Cortex of kidney (tissue), 1 donor: ENCODE results near the gene PRPSAP1.
"Not testable (repeated sequence)": the region's sequence is repeated elsewhere in the genome, so short reads cannot be mapped to it uniquely, and the experiment has no call there.

Experiments used
- DNase-seq: peaks from one replicate; lab custom pipeline; 2025; lab: John Stamatoyannopoulos, UW

The PRPSAP1 gene

DNA sequence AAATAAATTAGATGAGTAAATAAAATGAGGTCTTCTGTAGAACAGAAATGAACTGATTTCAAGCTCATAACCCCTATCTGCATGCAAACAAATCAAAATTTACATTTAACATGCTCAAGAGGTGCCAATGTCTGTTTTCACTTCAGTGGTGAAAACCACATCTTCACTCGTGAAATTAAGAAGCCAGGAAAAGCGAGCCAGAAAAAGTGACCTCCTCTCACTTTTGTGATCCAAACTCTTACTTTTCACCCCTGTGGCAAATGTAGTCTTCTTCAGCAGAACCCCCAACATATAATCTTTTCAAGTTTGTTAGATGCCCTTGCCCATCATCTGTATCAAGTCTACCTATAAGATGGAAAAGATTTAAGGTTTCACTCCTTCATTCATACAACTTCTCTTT, 36.2 kb downstream of the PRPSAP1 start:
- DNase-seq: no peak

DNA sequence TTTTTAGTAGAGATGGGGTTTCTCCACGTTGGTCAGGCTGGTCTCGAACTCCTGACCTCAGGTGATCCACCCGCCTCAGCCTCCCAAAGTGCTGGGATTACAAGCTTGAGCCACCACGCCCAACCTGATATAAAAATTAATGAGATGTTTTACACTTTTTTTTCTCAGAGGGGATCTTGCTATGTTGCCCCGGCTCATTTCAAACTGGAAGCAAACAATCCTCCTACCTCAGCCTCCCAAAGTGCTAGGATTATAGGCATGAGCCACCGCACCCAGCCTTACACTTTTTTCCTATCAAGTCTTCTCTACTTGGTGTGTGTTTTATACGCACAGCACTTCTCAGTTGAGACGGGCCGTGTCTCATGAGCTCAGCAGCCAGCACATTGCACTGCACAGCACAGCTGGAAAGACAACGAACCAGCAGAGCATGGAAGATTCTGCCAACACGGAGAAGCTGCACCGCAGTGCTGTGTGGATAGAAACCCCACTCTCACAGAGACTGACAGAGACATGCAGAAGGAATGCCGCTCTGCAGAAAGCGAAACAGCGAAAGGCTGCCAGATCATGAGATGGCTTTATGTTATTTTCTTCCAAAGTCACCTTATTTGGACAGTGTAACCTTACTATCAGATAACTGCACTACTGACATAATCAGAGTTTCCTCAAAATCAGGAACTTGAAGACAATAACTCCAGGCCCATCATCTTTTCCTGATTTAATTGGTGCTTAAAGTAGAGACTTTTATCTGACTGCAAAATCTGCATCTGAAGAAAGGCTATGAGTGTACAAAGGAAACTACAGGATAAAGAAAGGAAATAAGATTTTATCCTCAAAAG, 39.1 kb downstream of the PRPSAP1 start:
- no peak for DNase-seq

DNA sequence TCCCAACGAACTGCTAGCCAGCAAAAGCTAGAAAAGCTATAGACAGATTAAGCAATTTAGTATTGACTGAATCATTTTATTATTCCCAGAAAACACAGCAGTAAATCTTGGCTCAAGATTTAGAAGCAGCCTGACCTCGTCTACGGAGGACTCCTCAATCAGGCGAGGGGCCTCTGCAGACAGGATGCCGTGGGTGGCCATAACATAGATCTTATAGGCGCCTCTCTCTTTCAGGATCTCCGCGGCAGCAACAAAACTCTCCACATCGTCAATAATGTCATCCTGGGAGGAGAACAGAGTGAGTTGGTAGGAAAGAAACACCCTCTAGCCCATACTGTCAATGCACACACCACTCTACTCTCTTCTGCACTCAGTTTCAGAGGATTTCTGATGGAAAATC, 41.0 kb downstream of the PRPSAP1 start:
- no peak for DNase-seq

DNA sequence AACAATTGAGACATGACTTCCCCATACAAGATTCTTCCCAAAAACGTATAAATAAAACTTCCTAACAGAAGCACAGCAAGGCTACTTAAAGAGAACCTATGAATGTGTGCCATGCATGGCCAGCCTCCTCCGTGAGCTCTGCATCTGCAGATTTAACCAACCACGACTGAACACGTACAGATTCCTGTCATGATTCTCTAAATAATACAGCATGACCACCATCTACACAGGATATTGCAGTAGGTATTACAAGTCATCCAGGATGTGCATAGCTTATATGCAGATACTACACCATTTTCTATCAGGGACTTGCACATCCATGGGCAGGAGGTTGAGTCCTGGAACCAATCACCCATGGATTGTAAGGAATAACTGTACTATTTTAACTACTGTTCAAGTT, 44.3 kb downstream of the PRPSAP1 start:
- DNase-seq: no peak

DNA sequence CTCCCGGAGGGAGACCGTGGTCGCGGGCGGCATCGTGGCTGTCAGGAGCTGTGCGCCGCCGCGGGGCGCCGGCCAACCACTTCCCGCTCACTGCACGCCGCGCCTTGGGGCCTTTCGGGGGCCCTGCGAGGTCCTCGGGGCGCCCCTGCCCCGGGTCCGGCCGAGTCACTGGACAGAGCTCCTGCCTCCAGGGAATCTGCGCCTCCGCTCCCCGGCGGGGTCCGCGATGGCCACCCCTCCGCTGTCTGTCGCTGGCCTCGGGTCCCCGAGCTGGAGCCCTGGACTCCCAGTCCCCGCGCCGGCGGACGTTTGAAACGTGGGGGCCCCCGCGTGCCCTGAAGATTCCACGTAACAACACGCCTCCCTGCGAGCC, 45.8 kb downstream of the PRPSAP1 start, which contains the start of gene QRICH2:
Gene QRICH2 (minus strand): TSS at position 311 of the 373 bp plus-strand sequence. CDS start 278 bp downstream, at position 33.
- DNase-seq: no peak

DNA sequence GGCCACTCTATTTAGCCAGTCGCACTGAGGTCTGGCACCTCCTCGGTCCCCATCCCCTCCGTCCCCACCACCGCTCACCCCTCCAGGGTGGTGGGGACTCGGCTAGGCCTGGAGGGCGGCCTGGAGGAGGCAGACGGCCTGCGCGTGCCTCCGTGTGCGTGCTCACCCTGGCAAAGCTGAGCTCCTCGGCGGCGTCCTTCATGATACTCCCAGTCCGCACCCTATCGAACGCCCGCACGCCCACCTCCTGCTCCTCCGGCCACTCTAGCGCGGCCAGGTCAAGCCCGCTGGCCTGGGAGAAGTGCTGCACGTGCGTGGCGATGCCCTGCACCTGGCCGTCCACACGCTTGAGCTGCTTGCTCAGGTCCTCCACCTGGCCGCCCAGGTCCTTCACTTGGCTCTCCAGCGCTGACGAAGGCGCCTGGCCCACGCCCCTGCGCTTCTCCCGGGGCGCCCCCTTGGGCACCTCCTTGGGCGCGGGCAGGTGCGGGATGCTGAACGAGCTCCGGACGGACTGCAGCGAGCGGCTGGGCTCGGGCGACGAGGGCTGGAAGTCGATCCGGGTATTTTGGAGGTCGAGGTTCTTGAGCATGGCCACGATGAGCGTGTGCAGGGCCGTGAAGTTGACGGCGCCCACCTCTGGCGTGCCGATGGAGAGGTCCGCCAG, 46.3 kb downstream of the PRPSAP1 start:
- no peak for DNase-seq

DNA sequence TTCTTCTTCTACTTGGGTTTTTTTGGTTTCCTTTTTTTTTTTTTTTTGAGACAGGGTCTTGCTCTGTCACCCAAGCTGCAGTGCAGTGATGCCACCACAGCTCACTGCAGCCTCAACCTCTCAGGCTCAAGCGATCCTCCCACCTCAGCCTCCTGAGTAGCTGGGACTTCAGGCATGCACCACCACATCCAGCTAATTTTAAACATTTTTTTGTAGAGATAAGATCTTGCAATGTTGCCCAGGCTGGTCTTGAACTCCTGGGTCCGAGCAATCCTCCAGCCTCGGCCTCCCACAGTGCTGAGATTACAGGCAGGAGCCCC, 48.6 kb downstream of the PRPSAP1 start:
- not testable (repeated sequence) for DNase-seq

DNA sequence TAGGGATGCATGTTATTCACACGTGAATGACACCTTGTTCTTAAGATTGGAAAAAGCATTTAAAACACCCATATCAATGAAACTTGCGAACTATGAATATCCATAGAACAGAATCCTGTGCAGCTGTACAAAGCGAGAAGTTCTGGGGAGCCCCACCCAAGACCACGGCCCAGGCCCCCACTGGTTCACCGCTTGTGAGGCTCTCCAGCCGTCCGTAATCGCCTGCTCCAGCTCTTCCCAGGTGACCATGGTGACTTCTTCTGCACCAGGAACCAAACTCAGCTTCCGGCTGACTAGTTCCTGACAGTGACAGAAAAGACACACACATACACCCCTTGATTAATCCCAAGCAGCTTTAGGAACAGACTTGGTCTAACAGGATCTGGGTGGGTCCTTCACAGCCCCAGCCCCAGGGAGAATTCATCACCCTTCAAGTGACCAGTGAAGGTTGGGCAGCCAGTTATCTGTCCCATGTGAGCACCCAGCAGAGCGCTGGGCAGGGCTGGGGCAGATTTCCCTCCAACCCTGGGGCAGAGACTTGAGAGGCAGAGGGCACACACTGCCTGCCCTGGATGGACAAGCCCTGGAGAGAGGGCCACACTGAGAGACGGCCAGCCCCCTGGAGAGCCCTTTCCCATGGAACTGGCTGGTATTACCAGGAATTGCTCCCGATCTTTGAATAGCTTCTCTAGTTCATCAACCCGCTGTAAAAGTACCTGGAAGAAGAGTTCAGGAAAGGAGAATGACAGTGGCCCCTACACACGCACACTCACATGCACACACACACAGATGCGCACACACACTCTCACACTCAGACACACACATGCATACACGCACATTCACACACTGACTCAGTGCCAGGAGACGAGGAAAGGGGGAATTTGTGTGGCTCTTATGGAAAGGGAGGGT, 49.2 kb downstream of the PRPSAP1 start:
- no peak for DNase-seq

DNA sequence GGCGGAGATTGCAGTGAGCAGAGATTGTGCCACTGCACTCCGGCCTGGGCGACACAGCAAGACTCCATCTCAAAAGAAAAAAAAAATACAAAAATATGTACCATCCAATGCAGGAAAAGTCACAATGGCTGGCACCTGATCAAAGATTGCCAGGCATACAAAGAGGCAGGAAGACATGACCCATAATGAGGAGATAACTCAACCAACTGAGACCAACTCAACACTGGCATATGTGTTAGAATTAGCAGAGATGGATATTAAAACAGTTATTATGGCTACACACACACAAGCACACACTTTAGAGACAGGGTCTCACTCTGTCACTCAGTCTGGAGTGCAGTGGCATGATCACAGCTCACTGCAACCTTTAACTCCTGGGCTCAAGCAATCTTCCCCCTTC, 56.3 kb downstream of the PRPSAP1 start:
- DNase-seq: no peak

DNA sequence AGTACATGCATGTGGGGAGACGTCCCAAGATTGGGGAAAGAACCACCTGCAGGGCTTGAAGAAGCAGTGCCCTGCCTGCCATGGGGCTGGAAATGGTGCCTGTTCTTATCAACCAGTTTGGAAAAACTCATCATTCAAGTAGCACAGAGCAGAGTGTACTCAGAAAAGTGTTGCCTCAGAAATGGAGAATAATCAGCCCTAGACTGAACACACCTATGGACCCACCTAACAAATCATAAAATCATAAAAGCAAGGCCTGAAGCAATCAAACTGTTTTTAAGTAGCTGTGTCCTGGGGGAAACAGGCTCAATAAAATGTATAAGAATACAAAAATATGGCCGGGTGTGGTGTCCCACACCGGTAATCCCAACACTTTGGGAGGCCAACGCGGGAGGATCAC, 56.8 kb downstream of the PRPSAP1 start:
- DNase-seq: no peak

DNA sequence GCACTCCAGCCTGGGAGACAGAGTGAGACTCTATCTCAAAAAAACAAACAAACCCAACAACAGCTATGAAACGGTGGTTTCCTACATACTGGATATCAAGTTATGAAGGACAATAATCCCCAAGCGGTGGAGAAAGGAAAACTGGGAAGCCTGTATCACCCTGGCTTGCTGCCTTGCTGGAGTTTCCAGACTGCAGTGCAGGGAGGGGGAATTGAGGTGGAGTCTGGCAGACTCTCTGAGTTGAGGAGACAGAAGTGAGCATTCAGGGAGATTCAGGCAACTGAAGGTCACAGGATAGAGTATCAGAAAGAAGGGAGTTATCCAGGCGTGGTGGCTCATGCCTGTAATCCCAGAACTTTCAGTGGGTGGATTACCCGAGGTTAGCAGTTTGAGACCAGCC, 57.5 kb downstream of the PRPSAP1 start:
- DNase-seq: no peak

DNA sequence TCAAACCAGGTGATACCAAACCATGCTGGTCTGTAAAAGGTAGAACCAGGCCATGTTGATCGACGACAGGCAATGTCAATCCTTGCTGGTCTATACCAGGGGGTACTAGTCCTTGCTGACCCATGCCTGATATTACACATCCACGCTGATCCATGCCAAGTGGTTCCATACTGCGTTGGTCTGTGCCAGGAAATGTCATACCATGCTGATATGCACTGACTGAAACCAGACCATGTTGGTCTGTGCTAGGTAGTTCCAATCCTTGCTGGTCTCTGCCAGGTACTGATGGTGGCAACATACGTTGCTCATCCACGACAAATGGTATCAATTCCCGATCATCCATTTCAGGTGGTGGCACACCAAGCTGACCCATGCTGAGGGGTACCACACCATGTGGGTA, 60.6 kb downstream of the PRPSAP1 start:
- no peak for DNase-seq

DNA sequence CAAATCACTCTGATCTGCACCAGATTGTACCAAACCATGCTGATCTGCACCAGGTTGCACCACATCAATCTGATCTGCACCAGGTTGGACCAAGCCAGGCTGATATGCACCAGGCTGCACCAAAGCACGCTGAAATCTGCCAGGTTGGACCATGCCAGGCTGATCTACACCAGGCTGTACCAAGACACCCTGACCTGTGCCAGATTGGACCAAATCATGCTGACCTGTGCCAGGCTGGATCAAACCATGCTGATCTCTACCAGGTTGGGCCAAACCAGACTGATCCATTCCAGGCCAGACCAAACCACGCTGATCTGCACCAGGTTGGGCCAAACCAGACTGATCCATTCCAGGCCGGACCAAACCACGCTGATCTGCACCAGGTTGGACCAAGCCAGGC, 61.1 kb downstream of the PRPSAP1 start:
- no peak for DNase-seq

DNA sequence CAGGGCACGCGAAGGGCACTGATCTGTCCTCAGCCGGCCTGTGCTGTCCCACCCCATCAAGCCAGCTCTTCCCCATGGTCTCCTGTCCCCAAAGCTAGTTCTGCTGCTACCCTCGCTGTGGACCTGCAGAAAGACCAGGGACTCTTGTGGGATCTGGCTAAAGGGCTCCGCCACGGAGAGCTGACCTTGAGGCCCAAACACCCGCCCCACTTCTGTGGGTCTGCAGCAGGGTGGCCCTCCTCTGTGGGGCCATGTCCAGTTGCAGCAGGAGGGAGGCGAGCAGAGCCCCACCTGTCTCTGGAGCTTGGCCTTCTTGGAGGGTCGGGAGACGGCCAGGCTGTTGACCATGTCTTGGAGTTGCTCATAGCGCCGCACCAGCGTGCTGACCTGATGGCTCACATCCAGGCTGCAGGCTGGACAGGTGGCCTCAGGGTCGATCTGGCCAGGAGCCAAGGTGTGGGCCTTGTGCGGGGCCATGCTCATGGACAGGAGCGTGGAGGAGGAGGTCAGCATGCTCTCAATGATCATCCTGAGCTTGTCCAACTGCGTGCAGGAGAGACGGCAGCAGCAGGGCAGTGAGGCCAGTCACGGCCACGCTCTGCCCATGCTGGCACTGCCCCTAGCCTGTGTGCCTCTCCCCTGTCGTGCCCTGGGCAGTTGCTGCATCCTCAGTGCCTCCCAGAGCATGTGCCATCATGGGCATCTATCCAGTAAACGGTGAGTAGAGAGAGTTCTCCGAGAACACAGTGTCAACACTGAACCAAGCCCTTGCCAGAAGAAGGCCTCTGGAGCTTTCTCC, 71.9 kb downstream of the PRPSAP1 start:
- DNase-seq: no peak

DNA sequence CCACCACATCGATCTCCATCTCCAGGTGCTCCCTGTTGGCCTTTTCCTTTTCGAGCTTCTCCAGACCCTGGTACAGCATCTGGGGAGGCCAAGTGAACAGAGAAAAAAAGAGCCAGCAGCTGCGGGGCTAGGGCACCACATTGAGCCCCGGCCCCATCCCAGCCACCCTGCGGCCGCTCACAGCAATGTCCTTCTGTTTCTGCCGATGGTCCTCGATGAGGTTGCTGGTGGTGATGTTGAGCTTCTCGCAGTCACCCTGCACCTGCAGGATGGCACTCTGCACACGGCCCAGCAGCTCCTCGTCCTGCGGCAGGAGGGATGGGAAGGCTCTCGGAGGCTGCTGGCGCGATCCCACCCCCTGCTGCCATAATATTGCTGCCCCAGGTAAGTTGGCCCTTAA, 73.1 kb downstream of the PRPSAP1 start:
- no peak for DNase-seq

DNA sequence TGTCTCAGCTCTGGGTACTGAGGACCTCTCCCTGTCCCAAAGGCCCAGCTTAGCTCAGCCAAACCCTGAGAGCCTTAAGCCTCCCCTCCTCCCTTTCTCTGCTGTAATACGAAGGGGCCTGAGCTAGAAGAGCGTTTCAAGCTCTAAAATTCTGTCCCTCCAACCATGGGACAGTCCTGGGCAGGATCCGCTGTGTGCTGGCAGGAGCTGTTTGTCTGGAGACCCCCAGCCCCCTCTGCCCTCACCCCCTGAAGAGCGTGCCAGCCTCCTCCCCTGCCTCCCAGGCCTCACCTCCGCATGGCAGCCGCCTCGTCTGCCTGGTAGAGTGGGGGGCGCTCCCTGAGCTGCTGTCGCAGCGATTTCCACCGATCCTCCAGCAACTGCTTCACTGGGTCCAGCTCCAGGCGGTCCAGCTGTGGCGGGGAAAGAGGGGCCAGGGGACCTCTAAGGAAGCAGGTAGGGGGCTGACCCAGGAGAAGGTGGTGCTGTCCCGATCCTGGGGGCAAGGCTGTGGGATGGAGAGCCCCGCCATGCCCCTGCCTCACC, 73.9 kb downstream of the PRPSAP1 start:
- DNase-seq: no peak

DNA sequence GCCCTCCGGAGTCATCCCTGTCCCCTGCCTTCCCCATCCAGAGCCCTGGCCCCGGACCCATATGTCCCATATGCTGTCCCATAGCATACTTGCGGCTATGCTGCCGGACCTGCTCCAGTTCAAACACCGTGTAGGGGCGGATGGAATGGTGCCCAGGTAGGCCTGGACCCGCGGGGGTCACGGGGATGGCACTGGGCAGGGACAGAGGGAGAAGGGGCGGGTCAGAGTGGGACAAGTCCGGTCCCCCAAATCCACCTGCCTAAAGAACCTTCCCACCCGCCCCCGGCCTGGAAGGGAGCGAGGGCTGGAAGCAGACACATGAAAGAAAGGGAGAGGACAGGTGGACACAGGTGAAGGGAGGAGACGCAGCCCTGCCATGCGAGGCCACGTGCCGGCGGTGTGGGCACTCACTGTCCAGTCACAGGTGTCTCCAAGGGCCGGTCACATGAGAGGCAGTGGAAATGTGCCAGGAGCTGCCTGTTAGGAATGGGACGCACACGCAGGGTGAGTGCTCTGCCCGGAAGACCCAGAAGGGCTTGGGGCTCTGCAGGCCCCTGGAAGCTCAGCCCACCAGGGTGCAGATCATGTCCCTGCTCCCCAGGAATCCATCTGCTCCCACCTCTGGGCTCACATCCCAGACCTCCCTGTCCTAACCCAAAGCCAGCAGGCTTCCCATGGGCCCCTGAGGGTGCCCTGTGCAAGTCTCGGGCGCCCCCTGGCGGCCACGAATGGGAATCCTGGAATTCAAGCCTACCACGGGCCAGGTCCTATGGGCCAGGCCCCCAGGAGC, 74.6 kb downstream of the PRPSAP1 start:
- DNase-seq: no peak

DNA sequence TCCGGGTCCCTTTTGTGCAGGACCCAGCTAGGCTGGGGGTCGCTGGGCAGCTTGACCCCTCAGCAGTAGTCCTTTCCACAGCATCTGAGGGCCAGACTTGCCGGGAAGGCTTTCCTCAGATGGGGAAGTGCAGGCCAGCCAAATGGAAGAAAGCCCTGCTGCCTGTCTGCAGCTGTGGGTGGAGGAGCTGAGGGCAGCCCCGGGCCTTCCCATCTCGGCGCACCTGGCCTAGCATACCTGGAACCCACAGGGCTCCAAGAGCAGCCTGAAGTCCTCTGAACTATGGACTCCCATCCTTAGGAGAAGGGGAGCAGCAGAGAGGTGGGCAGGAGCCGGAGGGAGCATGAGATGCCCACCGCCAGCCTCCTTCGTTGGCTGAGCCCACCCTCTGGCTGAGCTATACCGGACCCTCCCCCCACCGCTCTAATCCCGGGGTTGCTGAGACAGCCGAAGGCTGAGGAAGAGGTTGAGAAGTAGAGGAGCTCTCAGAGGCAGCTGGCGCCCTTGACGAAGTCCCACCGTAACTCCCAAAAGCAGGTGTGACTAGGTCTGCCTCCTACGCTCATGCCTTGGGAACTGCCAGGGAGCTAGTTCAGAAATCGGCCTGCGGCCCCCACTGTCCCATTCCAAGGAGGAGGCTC, 75.3 kb downstream of the PRPSAP1 start:
- DNase-seq: no peak

DNA sequence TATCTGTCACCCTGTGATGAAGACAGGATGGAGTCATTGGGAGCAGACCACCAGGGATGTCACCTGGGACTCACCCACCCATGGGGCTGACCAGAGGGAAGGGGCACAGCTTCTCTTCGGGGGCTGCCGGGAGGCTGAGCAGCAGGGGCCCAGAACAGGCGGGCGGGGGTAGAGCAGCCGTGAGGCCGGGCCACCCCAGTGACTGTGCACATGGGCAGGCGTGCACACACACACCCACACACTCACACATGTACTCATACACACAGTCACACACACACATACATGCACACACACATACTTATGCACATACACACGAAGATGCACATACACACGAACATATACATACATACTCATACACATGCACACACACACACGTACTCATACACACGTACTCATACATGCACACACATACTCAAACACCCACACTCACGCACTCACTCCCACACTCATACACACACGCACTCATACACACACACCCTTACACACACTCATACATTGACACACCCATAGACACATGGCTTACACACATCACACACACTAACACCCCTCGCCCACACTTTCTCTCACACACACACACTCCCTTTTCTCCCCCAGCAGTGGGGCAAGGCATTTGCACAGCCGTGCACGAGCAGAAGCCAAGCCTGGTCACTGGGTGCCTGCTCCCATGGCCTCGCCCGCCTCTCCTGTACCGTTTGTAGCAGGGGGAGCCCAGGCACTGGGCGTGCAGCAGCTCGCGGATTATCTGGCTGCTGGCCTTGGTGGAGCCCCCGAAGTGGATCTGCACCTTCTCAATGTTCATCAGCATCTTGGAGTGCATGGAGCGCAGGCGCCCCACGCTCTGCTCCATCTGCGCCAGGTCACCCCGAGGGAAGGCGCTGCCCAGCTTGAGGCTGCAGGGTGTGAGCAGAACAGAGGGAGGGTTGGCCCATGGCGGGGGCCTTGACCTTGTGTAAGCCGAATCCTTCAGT, 76.1 kb downstream of the PRPSAP1 start:
- no peak for DNase-seq
